GM12892 (cell line): Measurements from ENCODE around the gene CENPP.

ENCODE experiments used
- POLR2A ChIP-seq: IDR thresholded peaks from 2 replicates; pipeline ENCODE4 v1.6.1; 2011; ENCODE audit warnings: low read depth, low read length, control low read depth
- POLR2AphosphoS5 ChIP-seq: IDR thresholded peaks from 2 replicates; pipeline ENCODE4 v1.6.1; 2011; ENCODE audit warnings: low read depth, low read length, control low read depth
- TAF1 ChIP-seq: IDR thresholded peaks from 2 replicates; pipeline ENCODE4 v1.6.1; 2011; ENCODE audit warnings: low read depth, mild to moderate bottlenecking, control low read depth, low read length, borderline replicate concordance

GRCh38 chr9:92385477-92385876 lies 59.7 kb downstream of the CENPP start:
- TF ChIP-seq POLR2A, result no peak
- no peak for TF ChIP-seq POLR2AphosphoS5
- TF ChIP-seq TAF1, result no peak
